ENCODE data around the gene KCNIP1. TPM values are rescaled to one million over a fixed set of nuclear protein-coding genes. Genes with fewer than 3 reads are reported as not detected.

Gene KCNIP1
- total RNA-seq, 4 donors from 2014 or later = 4.8 to 9.2 (median 7.3) TPM; not detected in 1

- Histone ChIP-seq H3K4me1 (peaks cover 0 to 16% (median 4%) of the 10 kb centered on the region in 4 donors), H3K27me3 (no peaks in the 10 kb centered on the region), H3K4me3 (no peak overlapping the region), H3K27ac (no peak overlapping the region), H3K9me3 (peaks cover 0 to 7% (median 0%) of the 10 kb centered on the region in 4 donors), H3K36me3 (no peaks in the 10 kb centered on the region)
- no peak for DNase-seq (ENCODE audit: low spot score in 2 of 2)
- TF ChIP-seq POLR2A (IDR thresholded peaks at IDR 0.05) (no peak), CTCF (IDR thresholded peaks at IDR 0.05) (no peak), EP300 (IDR thresholded peaks at IDR 0.05) (no peak)
- 78 to 80% methylated on average over 7 of the region's 7 CpGs for WGBS, 2 donors
Measured at GRCh38 chr5:170525470-170526211, 21.8 kb downstream of the KCNIP1 start.

GRCh38 chr5:170527991-170528390, 24.2 kb downstream of the KCNIP1 start:
- TF ChIP-seq POLR2A (IDR thresholded peaks at IDR 0.05) (no peak), CTCF (IDR thresholded peaks at IDR 0.05) (no peak), EP300 (IDR thresholded peaks at IDR 0.05) (no peak)
- Histone ChIP-seq H3K9me3 (no peaks in the 10 kb centered on the region), H3K4me3 (no peak overlapping the region), H3K27ac (no peak overlapping the region), H3K27me3 (no peaks in the 10 kb centered on the region), H3K36me3 (no peaks in the 10 kb centered on the region), H3K4me1 (peaks cover 0 to 6% (median 1%) of the 10 kb centered on the region in 4 donors)
- no peak for DNase-seq (ENCODE audit: low spot score in 2 of 2)
- 64 to 65% methylated on average over 3 of the region's 3 CpGs for WGBS, 2 donors

- H3K9me3 ChIP-seq = no peaks in the 10 kb centered on the region
- H3K27me3 ChIP-seq = no peaks in the 10 kb centered on the region
- 81 to 87% methylated on average over 1 of the region's 1 CpG for WGBS, 2 donors
- DNase-seq (ENCODE audit: low spot score in 2 of 2) = no peak
- H3K4me3 ChIP-seq = no peak overlapping the region
- TF ChIP-seq CTCF (IDR thresholded peaks at IDR 0.05) = no peak
- TF ChIP-seq POLR2A (IDR thresholded peaks at IDR 0.05) = no peak
- TF ChIP-seq EP300 (IDR thresholded peaks at IDR 0.05) = no peak
- H3K4me1 ChIP-seq = no peaks in the 10 kb centered on the region
- no peak overlapping the region for H3K27ac ChIP-seq
- no peaks in the 10 kb centered on the region for H3K36me3 ChIP-seq
Measured at GRCh38 chr5:170528976-170529375, 25.2 kb downstream of the KCNIP1 start.

- no peak for TF ChIP-seq EP300 (IDR thresholded peaks at IDR 0.05)
- TF ChIP-seq POLR2A (IDR thresholded peaks at IDR 0.05) = no peak
- TF ChIP-seq CTCF (IDR thresholded peaks at IDR 0.05) = no peak
- no peak overlapping the region for H3K27ac ChIP-seq
- DNase-seq (ENCODE audit: low spot score in 2 of 2) = no peak
- H3K36me3 ChIP-seq = no peaks in the 10 kb centered on the region
- no peaks in the 10 kb centered on the region for H3K4me1 ChIP-seq
- no peaks in the 10 kb centered on the region for H3K9me3 ChIP-seq
- no peak overlapping the region for H3K4me3 ChIP-seq
- WGBS, 2 donors = 75 to 88% methylated on average over 3 of the region's 3 CpGs
- no peaks in the 10 kb centered on the region for H3K27me3 ChIP-seq
Measured at GRCh38 chr5:170532935-170533334, 29.1 kb downstream of the KCNIP1 start.

GRCh38 chr5:170533383-170533782, 29.6 kb downstream of the KCNIP1 start:
- DNase-seq (ENCODE audit: low spot score in 2 of 2) = no peak
- WGBS, 2 donors = 70 to 73% methylated on average over 5 of the region's 5 CpGs

More at GRCh38 chr5:170533383-170533782, 29.6 kb downstream of the KCNIP1 start:
- no peaks in the 10 kb centered on the region for H3K27me3 ChIP-seq
- H3K27ac ChIP-seq = no peak overlapping the region
- H3K4me3 ChIP-seq = no peak overlapping the region
- H3K36me3 ChIP-seq = no peaks in the 10 kb centered on the region
- H3K9me3 ChIP-seq = no peaks in the 10 kb centered on the region
- no peak for TF ChIP-seq EP300 (IDR thresholded peaks at IDR 0.05)
- no peak for TF ChIP-seq CTCF (IDR thresholded peaks at IDR 0.05)
- TF ChIP-seq POLR2A (IDR thresholded peaks at IDR 0.05) = no peak
- H3K4me1 ChIP-seq = no peaks in the 10 kb centered on the region

Data from tibial nerve (tissue), 4 donors.